ENCODE measurements around the gene NFIB. TPM values are rescaled to one million over a fixed set of nuclear protein-coding genes. Genes with fewer than 3 reads are reported as not detected.

NFIB gene
- total RNA-seq, 1 donor from 2014 or later, result 2.4 TPM

DNA sequence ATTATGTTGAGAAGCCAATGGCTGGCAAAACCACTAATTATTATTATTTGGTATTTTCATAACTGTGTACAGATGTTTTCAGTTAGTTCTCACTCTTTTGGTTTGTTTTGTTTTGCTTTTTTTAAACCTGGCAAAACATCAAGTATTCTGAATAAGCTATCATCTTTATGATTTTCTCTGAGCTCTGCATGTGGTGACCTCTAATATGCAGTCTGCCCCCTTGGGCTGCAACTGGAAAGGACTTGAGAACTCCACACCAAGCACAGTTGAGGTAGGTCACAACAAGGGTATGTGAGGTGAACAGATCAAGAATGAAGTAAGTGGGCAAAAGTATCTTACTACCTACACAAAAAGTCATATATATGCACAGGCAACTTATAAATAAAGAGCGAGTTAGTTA lies 202.2 kb downstream of the NFIB start:
- DNase-seq (ENCODE audit: low read depth), result no peak
- TF ChIP-seq, protein P1, sequence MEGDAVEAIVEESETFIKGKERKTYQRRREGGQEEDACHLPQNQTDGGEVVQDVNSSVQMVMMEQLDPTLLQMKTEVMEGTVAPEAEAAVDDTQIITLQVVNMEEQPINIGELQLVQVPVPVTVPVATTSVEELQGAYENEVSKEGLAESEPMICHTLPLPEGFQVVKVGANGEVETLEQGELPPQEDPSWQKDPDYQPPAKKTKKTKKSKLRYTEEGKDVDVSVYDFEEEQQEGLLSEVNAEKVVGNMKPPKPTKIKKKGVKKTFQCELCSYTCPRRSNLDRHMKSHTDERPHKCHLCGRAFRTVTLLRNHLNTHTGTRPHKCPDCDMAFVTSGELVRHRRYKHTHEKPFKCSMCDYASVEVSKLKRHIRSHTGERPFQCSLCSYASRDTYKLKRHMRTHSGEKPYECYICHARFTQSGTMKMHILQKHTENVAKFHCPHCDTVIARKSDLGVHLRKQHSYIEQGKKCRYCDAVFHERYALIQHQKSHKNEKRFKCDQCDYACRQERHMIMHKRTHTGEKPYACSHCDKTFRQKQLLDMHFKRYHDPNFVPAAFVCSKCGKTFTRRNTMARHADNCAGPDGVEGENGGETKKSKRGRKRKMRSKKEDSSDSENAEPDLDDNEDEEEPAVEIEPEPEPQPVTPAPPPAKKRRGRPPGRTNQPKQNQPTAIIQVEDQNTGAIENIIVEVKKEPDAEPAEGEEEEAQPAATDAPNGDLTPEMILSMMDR (conservative IDR thresholded peaks at IDR 0.05; ENCODE audit: low read depth, low read length), result no peak
- H3K4me3 ChIP-seq (ENCODE audit: low read depth, low read length), result no peak overlapping the region

DNA sequence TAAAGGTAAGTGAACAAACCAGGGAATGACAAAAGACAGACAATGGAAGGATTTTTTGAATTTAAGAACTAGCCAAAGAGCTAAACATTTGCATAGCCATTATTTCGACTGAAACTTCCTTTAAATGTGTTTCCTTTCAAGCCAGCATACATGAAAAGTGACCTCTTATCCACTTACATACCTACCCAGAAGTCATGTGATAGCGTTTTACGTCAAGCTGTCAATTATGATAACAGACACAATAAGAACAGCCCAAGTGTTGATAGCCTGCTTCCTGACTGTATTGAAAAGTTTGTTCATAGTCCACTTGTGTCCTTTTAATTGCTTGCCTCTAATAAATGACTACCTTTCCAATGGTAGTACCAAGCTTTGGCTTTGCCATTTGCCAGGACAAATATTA lies 206.0 kb downstream of the NFIB start:
- H3K4me3 ChIP-seq (ENCODE audit: low read depth, low read length), result no peak overlapping the region
- no peak for DNase-seq (ENCODE audit: low read depth)
- TF ChIP-seq, protein P1 (conservative IDR thresholded peaks at IDR 0.05; ENCODE audit: low read depth, low read length), result no peak

- no peak overlapping the region for H3K4me3 ChIP-seq (ENCODE audit: low read depth, low read length)
- DNase-seq (ENCODE audit: low read depth), result no peak
- TF ChIP-seq, protein P1 (conservative IDR thresholded peaks at IDR 0.05; ENCODE audit: low read depth, low read length), result no peak
These were observed 206.4 kb downstream of the NFIB start for GRCh38 chr9:14107495-14107894.

DNA sequence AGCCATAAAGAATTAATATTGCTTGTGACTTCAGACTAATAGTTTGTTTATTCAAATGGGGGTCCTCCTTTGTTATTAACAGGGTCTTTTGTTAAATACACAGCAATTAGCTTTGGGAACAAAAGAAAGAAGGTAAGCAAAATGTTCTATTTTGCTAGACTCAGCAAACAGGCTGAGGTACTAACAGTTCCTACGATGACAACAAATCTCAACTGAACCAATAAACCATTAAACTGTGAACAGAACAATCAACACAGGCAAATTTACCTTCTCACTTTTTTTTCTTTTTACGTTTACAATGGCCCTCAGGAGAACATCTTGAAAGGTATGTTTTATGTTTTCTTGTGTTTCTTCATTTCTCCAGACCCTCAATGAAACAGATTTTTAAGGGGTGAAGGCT lies 207.2 kb downstream of the NFIB start:
- TF ChIP-seq, protein P1 (conservative IDR thresholded peaks at IDR 0.05; ENCODE audit: low read depth, low read length), result no peak
- DNase-seq (ENCODE audit: low read depth), result no peak
- no peak overlapping the region for H3K4me3 ChIP-seq (ENCODE audit: low read depth, low read length)

DNA sequence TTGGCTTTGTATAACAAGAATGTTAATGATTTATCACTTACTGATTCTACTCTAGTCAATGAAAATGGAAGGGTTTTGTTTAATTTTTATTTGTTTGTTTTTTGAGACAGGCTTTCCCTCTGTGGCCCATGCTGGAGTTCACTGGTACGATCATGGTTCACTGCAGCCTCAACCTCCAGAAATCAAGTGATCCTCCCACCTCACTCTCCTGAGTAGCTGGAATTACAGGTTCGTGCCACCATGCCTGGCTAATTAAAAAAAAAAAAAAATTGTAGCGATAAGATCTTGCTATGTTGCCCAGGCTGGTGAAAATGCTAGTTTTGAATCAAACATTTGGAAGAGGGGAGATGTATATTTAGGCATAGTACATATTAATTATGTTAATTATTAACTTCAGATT lies 209.4 kb downstream of the NFIB start:
- TF ChIP-seq, protein P1 (conservative IDR thresholded peaks at IDR 0.05; ENCODE audit: low read depth, low read length), result no peak
- no peak overlapping the region for H3K4me3 ChIP-seq (ENCODE audit: low read depth, low read length)
- DNase-seq (ENCODE audit: low read depth), result no peak

DNA sequence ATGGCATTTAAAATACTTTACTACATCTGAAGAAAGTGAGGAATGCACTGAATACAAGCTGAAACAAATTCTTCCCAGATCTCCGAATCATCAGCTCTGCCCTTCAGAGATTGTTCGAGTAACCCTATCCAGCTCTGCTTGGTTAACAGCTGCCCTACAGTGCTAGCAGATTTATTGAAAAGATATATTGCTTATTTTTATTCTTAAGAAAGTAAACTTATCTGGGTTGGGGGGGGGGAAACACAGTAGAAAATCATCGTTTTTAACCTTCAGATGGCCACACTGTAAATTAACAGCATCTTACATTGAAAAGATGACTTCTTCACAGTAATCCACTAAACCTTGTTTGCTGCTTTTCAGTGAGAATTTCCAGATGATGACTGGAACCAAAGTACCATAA lies 210.8 kb downstream of the NFIB start:
- TF ChIP-seq, protein P1 (conservative IDR thresholded peaks at IDR 0.05; ENCODE audit: low read depth, low read length), result no peak
- no peak overlapping the region for H3K4me3 ChIP-seq (ENCODE audit: low read depth, low read length)
- DNase-seq (ENCODE audit: low read depth), result no peak

DNA sequence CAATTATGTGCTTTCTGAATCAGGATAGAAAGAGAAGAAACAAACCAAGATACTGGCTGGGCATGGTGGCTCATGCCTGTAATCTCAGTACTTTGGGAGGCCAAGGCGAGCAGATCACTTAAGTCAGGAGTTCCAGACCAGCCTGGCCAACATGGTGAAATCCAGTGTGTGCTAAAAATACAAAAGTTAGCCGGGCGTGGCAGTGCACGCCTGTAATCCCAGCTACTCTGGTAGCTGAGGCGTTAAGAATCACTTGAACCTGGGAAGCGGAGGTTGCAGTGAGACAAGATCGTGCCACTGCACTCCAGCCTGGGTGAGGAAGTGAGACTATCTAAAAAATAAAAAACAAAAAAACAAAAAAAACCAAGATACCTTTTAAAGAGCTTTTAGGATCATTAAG lies 214.2 kb downstream of the NFIB start:
- H3K4me3 ChIP-seq (ENCODE audit: low read depth, low read length), result no peak overlapping the region
- TF ChIP-seq, protein P1 (conservative IDR thresholded peaks at IDR 0.05; ENCODE audit: low read depth, low read length), result no peak
- DNase-seq (ENCODE audit: low read depth), result no peak
